OCI-LY1 (cell line): Measurements from ENCODE around the gene UVSSA.
"Not testable (repeated sequence)": the region's sequence is repeated elsewhere in the genome, so short reads cannot be mapped to it uniquely, and the experiment has no call there.

Experiments
- H2AFZ ChIP-seq: fragments of 200-600 bp; sonication (generic), shearing (Covaris generic); 2 replicates; pipeline ENCODE4 v1.6.0; 2014; ENCODE audit warnings: antibody characterized with exemption, mild to moderate bottlenecking, low read length
- H3F3A ChIP-seq: fragments of 200-600 bp; sonication (generic), shearing (Covaris generic); 2 replicates; pipeline ENCODE4 v1.6.0; 2014; ENCODE audit warnings: mild to moderate bottlenecking, antibody characterized with exemption, low read length, moderate library complexity; ENCODE audit not compliant: insufficient read depth
- H3K27ac ChIP-seq: fragments of 200-600 bp; sonication (generic); 2 replicates; pipeline ENCODE4 v1.5.1; 2014; ENCODE audit warnings: low read length, mixed run types, mild to moderate bottlenecking, low read depth; ENCODE audit not compliant: poor library complexity, severe bottlenecking
- H3K27me3 ChIP-seq: fragments of 200-600 bp; sonication (generic); 2 replicates; pipeline ENCODE4 v1.6.0; 2014; ENCODE audit warnings: antibody characterized with exemption, mild to moderate bottlenecking, low read length, moderate library complexity; ENCODE audit not compliant: insufficient read depth
- H3K36me3 ChIP-seq: fragments of 200-600 bp; sonication (generic); 2 replicates; pipeline ENCODE4 v1.6.1; 2014; ENCODE audit warnings: mild to moderate bottlenecking, antibody characterized with exemption, low read length, moderate library complexity, mixed read lengths; ENCODE audit not compliant: insufficient read depth
- H3K4me1 ChIP-seq: fragments of 200-600 bp; sonication (generic); 2 replicates; pipeline ENCODE4 v1.5.1; 2014; ENCODE audit warnings: mild to moderate bottlenecking, low read length, moderate library complexity; ENCODE audit not compliant: insufficient read depth, severe bottlenecking
- H3K4me2 ChIP-seq: fragments of 200-600 bp; sonication (generic), shearing (Covaris generic); 2 replicates; pipeline ENCODE4 v1.6.1; 2014; ENCODE audit warnings: low read length
- H3K4me3 ChIP-seq: fragments of 200-600 bp; sonication (generic); 2 replicates; pipeline ENCODE4 v1.5.1; 2014; ENCODE audit warnings: low read length, low read depth, mild to moderate bottlenecking, mixed read lengths; ENCODE audit not compliant: poor library complexity, severe bottlenecking
- H3K79me2 ChIP-seq: fragments of 200-600 bp; shearing (Covaris generic); 2 replicates; pipeline ENCODE4 v1.6.1; 2016; ENCODE audit warnings: mixed run types, low read length, mixed read lengths; ENCODE audit not compliant: insufficient read depth
- H3K9ac ChIP-seq: fragments of 200-600 bp; sonication (generic), shearing (Covaris generic); 2 replicates; pipeline ENCODE4 v1.6.1; 2014; ENCODE audit warnings: mild to moderate bottlenecking, low read length, mixed read lengths
- H3K9me2 ChIP-seq: fragments of 200-600 bp; sonication (generic), shearing (Covaris generic); 2 replicates; pipeline ENCODE4 v1.6.1; 2014; ENCODE audit warnings: low read depth, mild to moderate bottlenecking, low read length, mixed read lengths
- H3K9me3 ChIP-seq: fragments of 200-600 bp; shearing (Covaris generic); 2 replicates; pipeline ENCODE4 v1.6.1; 2014; ENCODE audit warnings: low read length, mixed read lengths
- H4K20me1 ChIP-seq: fragments of 200-600 bp; sonication (generic), shearing (Covaris generic); 2 replicates; pipeline ENCODE4 v1.6.0; 2016; ENCODE audit warnings: mild to moderate bottlenecking, low read length; ENCODE audit not compliant: insufficient read depth
- EZH2 ChIP-seq: fragments of 200-600 bp; sonication (generic), shearing (Covaris generic); IDR thresholded peaks from 2 replicates; pipeline ENCODE4 v1.8.0; 2017; ENCODE audit warnings: borderline replicate concordance, mixed run types, mild to moderate bottlenecking, antibody characterized with exemption, low read length, moderate library complexity, mixed read lengths
- TF ChIP-seq, protein P1 (sequence below): fragments of 200-600 bp; sonication (generic), shearing (Covaris generic); IDR thresholded peaks from 2 replicates; pipeline ENCODE4 v1.5.1; 2017; ENCODE audit warnings: mild to moderate bottlenecking, antibody characterized with exemption, low read length, moderate library complexity, mixed read lengths

UVSSA gene

DNA sequence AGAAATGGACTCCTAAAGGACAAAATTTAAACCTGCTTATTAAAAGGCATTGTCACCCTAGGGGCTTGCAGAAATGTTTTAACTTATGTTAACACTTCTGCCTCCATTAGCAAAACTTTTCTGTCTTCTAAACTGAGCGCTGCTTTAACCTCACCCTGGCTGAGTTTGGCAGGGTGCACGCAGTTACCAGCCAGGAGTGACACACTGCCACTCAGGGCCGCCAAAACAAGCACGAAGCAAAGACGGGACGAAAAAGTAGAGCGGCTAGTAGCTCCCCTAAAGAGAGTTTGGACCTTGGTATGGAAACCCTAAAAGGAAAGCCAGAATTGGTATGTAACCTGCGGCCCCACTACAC, 23.8 kb upstream of the UVSSA start:
- H3K79me2 ChIP-seq: no peaks in the 10 kb centered on the region
- H3K4me3 ChIP-seq: no peak overlapping the region
- no peaks in the 10 kb centered on the region for H4K20me1 ChIP-seq
- peaks cover 11% of the 10 kb centered on the region for H3K36me3 ChIP-seq
- H3K4me1 ChIP-seq: no peaks in the 10 kb centered on the region
- no peak overlapping the region for H3K9ac ChIP-seq
- TF ChIP-seq EZH2: no peak
- TF ChIP-seq, protein P1, sequence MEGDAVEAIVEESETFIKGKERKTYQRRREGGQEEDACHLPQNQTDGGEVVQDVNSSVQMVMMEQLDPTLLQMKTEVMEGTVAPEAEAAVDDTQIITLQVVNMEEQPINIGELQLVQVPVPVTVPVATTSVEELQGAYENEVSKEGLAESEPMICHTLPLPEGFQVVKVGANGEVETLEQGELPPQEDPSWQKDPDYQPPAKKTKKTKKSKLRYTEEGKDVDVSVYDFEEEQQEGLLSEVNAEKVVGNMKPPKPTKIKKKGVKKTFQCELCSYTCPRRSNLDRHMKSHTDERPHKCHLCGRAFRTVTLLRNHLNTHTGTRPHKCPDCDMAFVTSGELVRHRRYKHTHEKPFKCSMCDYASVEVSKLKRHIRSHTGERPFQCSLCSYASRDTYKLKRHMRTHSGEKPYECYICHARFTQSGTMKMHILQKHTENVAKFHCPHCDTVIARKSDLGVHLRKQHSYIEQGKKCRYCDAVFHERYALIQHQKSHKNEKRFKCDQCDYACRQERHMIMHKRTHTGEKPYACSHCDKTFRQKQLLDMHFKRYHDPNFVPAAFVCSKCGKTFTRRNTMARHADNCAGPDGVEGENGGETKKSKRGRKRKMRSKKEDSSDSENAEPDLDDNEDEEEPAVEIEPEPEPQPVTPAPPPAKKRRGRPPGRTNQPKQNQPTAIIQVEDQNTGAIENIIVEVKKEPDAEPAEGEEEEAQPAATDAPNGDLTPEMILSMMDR: no peak
- no peaks in the 10 kb centered on the region for H3K27me3 ChIP-seq
- H3K9me3 ChIP-seq: no peaks in the 10 kb centered on the region
- H3K9me2 ChIP-seq: no peaks in the 10 kb centered on the region
- H3K4me2 ChIP-seq: no peak overlapping the region
- H3K27ac ChIP-seq: no peak overlapping the region
- no peaks in the 10 kb centered on the region for H3F3A ChIP-seq
- H2AFZ ChIP-seq: no peak overlapping the region

DNA sequence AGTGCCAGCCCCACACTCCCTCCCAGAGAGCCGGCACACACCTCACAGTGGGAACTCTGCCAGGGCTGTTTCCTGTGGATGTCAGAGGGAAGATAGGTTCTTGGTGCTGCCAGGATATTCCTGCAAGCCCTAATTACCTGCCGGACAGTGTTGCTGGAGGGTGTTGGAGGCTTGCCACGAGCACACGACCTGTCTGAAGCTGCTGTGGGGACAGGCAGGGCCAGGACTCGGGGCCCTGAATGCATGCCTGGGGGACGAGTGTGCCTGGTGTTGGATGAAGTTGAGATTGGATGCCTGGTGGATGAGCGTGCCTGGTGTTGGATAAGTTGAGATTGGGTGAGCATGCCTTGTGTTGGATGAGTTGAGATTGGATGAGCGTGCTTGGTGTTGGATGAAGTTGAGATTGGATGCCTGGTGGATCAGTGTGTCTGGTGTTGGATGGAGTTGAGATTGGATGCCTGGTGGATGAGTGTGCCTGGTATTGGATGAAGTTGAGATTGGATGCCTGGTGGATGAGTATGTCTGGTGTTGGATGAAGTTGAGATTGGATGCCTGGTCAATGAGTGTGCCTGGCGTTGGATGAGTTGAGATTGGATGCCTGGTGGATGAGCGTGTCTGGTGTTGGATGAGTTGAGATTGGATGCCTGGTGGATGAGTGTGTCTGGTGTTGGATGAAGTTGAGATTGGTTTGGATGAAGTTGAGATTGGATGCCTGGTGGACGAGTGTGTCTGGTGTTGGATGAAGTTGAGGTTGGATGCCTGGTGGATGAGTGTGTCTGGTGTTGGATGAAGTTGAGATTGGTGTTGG, 23.2 kb upstream of the UVSSA start:
- H3K36me3 ChIP-seq: peaks cover 9% of the 10 kb centered on the region
- H3K27me3 ChIP-seq: no peaks in the 10 kb centered on the region
- H3K4me3 ChIP-seq: no peak overlapping the region
- TF ChIP-seq EZH2: no peak
- TF ChIP-seq, protein P1: no peak
- H3F3A ChIP-seq: no peaks in the 10 kb centered on the region
- H3K4me2 ChIP-seq: no peak overlapping the region
- H3K9ac ChIP-seq: no peak overlapping the region
- no peaks in the 10 kb centered on the region for H3K4me1 ChIP-seq
- H3K9me3 ChIP-seq: no peaks in the 10 kb centered on the region
- no peak overlapping the region for H2AFZ ChIP-seq
- no peak overlapping the region for H3K27ac ChIP-seq
- no peaks in the 10 kb centered on the region for H4K20me1 ChIP-seq
- no peaks in the 10 kb centered on the region for H3K9me2 ChIP-seq
- H3K79me2 ChIP-seq: no peaks in the 10 kb centered on the region

DNA sequence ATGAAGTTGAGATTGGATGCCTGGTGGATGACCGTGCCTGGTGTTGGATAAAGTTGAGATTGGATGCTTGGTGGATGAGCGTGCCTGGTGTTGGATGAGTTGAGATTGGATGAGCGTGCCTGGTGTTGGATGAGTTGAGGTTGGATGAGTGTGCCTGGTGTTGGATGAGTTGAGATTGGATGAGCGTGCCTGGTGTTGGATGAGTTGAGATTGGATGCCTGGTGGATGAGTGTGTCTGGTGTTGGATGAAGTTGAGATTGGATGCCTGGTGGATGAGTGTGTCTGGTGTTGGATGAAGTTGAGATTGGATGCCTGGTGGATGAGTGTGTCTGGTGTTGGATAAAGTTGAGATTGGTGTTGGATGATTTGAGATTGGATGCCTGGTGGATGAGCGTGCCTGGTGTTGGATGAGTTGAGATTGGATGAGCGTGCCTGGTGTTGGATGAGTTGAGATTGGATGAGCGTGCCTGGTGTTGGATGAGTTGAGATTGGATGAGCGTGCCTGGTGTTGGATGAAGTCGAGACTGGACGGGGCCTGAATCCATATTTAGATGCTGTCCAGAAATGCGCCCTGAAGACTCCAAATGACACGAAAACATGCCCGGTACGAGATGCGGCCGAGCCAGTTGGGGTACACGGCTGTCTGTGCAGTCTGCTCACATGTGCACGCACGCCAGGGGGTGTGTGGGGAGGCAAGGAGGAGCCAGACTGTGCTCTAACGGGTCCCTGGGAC, 22.4 kb upstream of the UVSSA start:
- H3K9me2 ChIP-seq, H3K36me3 ChIP-seq, H3F3A ChIP-seq, H3K4me2 ChIP-seq, H2AFZ ChIP-seq, H3K9me3 ChIP-seq, H3K9ac ChIP-seq, H3K79me2 ChIP-seq, H3K4me1 ChIP-seq, H4K20me1 ChIP-seq, H3K27ac ChIP-seq, H3K27me3 ChIP-seq, H3K4me3 ChIP-seq: not testable (repeated sequence)
